Measurements from ENCODE around the gene HDAC3.

- TF ChIP-seq EP300 (IDR thresholded peaks at IDR 0.05; ENCODE audit: borderline replicate concordance) (no peak), CREB1 (IDR thresholded peaks at IDR 0.05; ENCODE audit: low read depth) (no peak), CEBPB (IDR thresholded peaks at IDR 0.05) (no peak), YY1 (IDR thresholded peaks at IDR 0.05; ENCODE audit: low read depth) (no peak), TAF1 (IDR thresholded peaks at IDR 0.05; ENCODE audit: low read depth) (no peak), REST (IDR thresholded peaks at IDR 0.05; ENCODE audit: low read depth) (no peak), TCF12 (IDR thresholded peaks at IDR 0.05; ENCODE audit: low read depth) (no peak), NFIC (IDR thresholded peaks at IDR 0.05) (no peak), MAX (IDR thresholded peaks at IDR 0.05) (no peak), EGR1 (IDR thresholded peaks at IDR 0.05) (no peak)
These were observed 62.5 kb downstream of the HDAC3 start for GRCh38 chr5:141574122-141574510.
